DND-41 (cell line): ENCODE results near the gene TEX11.

Experiments
- ATAC-seq: fragments of 200-7000 bp; cut with Tn5 transposase; 3 replicates; pipeline ENCODE4 v1.9.1; 2021; ENCODE audit warnings: low read depth; ENCODE audit not compliant: insufficient read depth
- DNase-seq: peaks from one replicate; pipeline ENCODE4 v3.0.0-alpha.2; 2020
- H2AFZ ChIP-seq: 2 replicates; pipeline ENCODE4 v1.6.0; 2012; ENCODE audit warnings: low read depth, low read length
- H3K27ac ChIP-seq: 2 replicates; pipeline ENCODE4 v1.5.1; 2012; ENCODE audit warnings: low read length, inconsistent platforms
- H3K27me3 ChIP-seq: fragments of 200-600 bp; sonication (generic); 2 replicates; pipeline ENCODE4 v1.6.0; 2012; ENCODE audit warnings: low read length, mild to moderate bottlenecking, inconsistent platforms; ENCODE audit not compliant: insufficient read depth, poor library complexity
- H3K36me3 ChIP-seq: 2 replicates; pipeline ENCODE4 v1.5.1; 2012; ENCODE audit warnings: low read length, inconsistent platforms; ENCODE audit not compliant: insufficient read depth
- H3K4me1 ChIP-seq: 2 replicates; pipeline ENCODE4 v1.5.1; 2012; ENCODE audit warnings: mild to moderate bottlenecking, low read length; ENCODE audit not compliant: insufficient read depth
- H3K4me2 ChIP-seq: 2 replicates; pipeline ENCODE4 v1.6.0; 2012; ENCODE audit warnings: mild to moderate bottlenecking, moderate library complexity, low read length, inconsistent platforms; ENCODE audit not compliant: insufficient read depth
- H3K4me3 ChIP-seq, 2 experiments: fragments of 200-600 bp in 1 of 2; shearing (Covaris generic) in 1 of 2; 2 replicates each; pipeline ENCODE4 v1.5.1; 2012 to 2016; ENCODE audit warnings: inconsistent platforms in 2 of 2, low read length in 2 of 2, mild to moderate bottlenecking in 2 of 2, low read depth in 1 of 2, moderate library complexity in 1 of 2
- H3K79me2 ChIP-seq: 2 replicates; pipeline ENCODE4 v1.6.0; 2012; ENCODE audit warnings: low read length, inconsistent platforms; ENCODE audit not compliant: insufficient read depth
- H3K9ac ChIP-seq: 2 replicates; pipeline ENCODE4 v1.6.0; 2012; ENCODE audit warnings: low read depth, mild to moderate bottlenecking, inconsistent platforms, low read length, moderate library complexity
- H3K9me3 ChIP-seq: 2 replicates; pipeline ENCODE4 v1.5.1; 2012; ENCODE audit warnings: low read length, moderate library complexity, mild to moderate bottlenecking, inconsistent platforms; ENCODE audit not compliant: insufficient read depth, severe bottlenecking
- H4K20me1 ChIP-seq: 2 replicates; pipeline ENCODE4 v1.6.0; 2012; ENCODE audit warnings: low read length; ENCODE audit not compliant: insufficient read depth
- EZH2 ChIP-seq: IDR thresholded peaks from 3 replicates; pipeline ENCODE4 v1.6.1; 2012; ENCODE audit warnings: borderline replicate concordance, low read depth, mild to moderate bottlenecking, moderate library complexity, low read length, inconsistent platforms; ENCODE audit not compliant: severe bottlenecking
- TF ChIP-seq, protein P1 (sequence below): IDR thresholded peaks from 2 replicates; pipeline ENCODE4 v1.5.1; 2012; ENCODE audit warnings: borderline replicate concordance, low read length, moderate library complexity, mild to moderate bottlenecking; ENCODE audit not compliant: poor library complexity, severe bottlenecking; ENCODE audit errors: extremely low read depth

The TEX11 gene

GRCh38 chrX:70922774-70923473, 14.4 kb upstream of the TEX11 start:
- TF ChIP-seq, protein P1, sequence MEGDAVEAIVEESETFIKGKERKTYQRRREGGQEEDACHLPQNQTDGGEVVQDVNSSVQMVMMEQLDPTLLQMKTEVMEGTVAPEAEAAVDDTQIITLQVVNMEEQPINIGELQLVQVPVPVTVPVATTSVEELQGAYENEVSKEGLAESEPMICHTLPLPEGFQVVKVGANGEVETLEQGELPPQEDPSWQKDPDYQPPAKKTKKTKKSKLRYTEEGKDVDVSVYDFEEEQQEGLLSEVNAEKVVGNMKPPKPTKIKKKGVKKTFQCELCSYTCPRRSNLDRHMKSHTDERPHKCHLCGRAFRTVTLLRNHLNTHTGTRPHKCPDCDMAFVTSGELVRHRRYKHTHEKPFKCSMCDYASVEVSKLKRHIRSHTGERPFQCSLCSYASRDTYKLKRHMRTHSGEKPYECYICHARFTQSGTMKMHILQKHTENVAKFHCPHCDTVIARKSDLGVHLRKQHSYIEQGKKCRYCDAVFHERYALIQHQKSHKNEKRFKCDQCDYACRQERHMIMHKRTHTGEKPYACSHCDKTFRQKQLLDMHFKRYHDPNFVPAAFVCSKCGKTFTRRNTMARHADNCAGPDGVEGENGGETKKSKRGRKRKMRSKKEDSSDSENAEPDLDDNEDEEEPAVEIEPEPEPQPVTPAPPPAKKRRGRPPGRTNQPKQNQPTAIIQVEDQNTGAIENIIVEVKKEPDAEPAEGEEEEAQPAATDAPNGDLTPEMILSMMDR, result no peak
- TF ChIP-seq EZH2, result no peak
- H3K9ac ChIP-seq, result no peak overlapping the region
- ATAC-seq, result no peak
- no peaks in the 10 kb centered on the region for H3K36me3 ChIP-seq
- no peak overlapping the region for H2AFZ ChIP-seq
- no peak for DNase-seq
- H3K27ac ChIP-seq, result no peak overlapping the region
- no peaks in the 10 kb centered on the region for H3K4me1 ChIP-seq
- H3K9me3 ChIP-seq, result no peaks in the 10 kb centered on the region
- no peaks in the 10 kb centered on the region for H3K27me3 ChIP-seq
- no peak overlapping the region for H3K4me2 ChIP-seq
- H4K20me1 ChIP-seq, result no peaks in the 10 kb centered on the region
- no peaks in the 10 kb centered on the region for H3K79me2 ChIP-seq
- H3K4me3 ChIP-seq, result no peak overlapping the region

DNA sequence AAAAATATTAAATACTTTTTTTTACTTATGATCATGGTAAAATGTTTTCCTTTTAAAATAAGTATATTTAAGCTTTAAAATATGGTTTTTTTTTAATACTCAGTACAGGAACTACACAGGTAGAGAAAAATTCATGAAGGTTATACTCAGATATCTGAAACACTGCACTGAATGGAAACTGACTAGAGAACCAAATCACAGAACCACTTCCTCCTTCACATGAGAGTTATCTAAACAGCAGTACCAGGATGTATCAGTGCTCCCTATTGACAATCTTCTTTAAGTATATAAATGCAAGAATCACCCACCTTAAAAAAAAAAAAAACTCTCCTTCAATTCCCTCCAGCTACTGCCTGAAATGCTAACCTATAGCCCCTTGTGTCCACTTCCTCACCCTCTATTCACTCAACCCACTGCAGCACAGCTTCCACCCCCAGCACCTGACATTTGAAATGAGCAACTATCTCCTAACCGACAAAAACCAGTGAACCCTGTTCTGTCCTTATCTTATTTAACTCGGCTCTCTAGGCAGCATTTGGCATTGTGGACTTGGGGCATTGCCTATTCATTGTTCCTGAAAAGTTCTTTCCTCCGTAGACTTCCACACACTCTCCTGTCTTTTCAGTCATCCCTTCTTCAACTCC, 13.3 kb upstream of the TEX11 start:
- DNase-seq (no peak), ATAC-seq (no peak)
- no peak overlapping the region for H3K27ac ChIP-seq
- no peak overlapping the region for H3K9ac ChIP-seq
- no peaks in the 10 kb centered on the region for H4K20me1 ChIP-seq
- H2AFZ ChIP-seq, result no peak overlapping the region
- H3K9me3 ChIP-seq, result no peaks in the 10 kb centered on the region
- H3K36me3 ChIP-seq, result no peaks in the 10 kb centered on the region
- TF ChIP-seq, protein P1, result no peak
- TF ChIP-seq EZH2, result no peak
- no peak overlapping the region for H3K4me3 ChIP-seq
- no peaks in the 10 kb centered on the region for H3K79me2 ChIP-seq
- no peaks in the 10 kb centered on the region for H3K27me3 ChIP-seq
- no peaks in the 10 kb centered on the region for H3K4me1 ChIP-seq
- H3K4me2 ChIP-seq, result no peak overlapping the region

DNA sequence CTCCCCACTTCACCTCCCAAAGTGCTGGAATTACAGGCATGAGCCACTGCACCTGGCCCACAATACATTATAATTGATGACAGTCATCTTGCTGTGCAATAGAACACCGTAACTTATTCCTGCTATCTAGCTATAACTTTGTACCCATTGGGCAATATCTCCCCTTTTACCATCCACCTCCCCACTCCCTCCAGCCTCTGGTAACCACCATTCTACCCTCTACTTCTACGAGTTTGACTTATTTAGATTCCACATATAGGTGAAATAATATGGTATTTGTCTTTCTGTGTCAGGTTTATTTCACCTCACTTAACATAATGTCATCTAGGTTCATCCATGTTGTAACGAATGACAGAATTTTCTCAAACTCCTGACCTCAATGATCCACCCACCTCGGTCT, 8.2 kb upstream of the TEX11 start:
- H2AFZ ChIP-seq, result no peak overlapping the region
- no peaks in the 10 kb centered on the region for H3K36me3 ChIP-seq
- no peaks in the 10 kb centered on the region for H3K79me2 ChIP-seq

More for the DNA sequence above, 8.2 kb upstream of the TEX11 start:
- Histone ChIP-seq H3K4me3 (no peak overlapping the region), H3K27me3 (no peaks in the 10 kb centered on the region), H4K20me1 (no peaks in the 10 kb centered on the region), H3K9me3 (no peaks in the 10 kb centered on the region), H3K4me1 (no peaks in the 10 kb centered on the region), H3K27ac (no peak overlapping the region), H3K9ac (no peak overlapping the region), H3K4me2 (no peak overlapping the region)
- ATAC-seq, result no peak
- no peak for DNase-seq
- no peak for TF ChIP-seq EZH2
- TF ChIP-seq, protein P1, result no peak
